Activated CD8-positive, alpha-beta T cell treated with anti-CD3 and anti-CD28 coated beads, Interleukin-2, amount 10 ng/mL, durations not matched to agents 7 days and 5 days (primary cell): ENCODE data around the gene TLL1. TPM values are rescaled to one million over a fixed set of nuclear protein-coding genes. Genes with fewer than 3 reads are reported as not detected.

Experiments
- ATAC-seq: fragments of 150-1000 bp; cut with Tn5 transposase; one replicate; pipeline ENCODE4 v1.10.0; 2021; ENCODE audit warnings: moderate library complexity
- CTCF ChIA-PET: fragments of 350-600 bp; sonication (Branson Sonifier 250); formaldehyde crosslinking; loops from one replicate; lab custom pipeline; 2021; ENCODE audit warnings: antibody characterized with exemption; lab: Charles Lee
- POLR2A ChIA-PET: fragments of 350-600 bp; sonication (Branson Sonifier 250); formaldehyde crosslinking; loops from one replicate; lab custom pipeline; 2021; ENCODE audit warnings: antibody characterized with exemption; lab: Charles Lee
- DNase-seq: peaks from one replicate; pipeline ENCODE4 v3.0.0-alpha.2; 2020
- H3K27ac Mint-ChIP-seq: one replicate; pipeline ENCODE4 v1.8.0; 2021; ENCODE audit warnings: mild to moderate bottlenecking, mixed read lengths
- H3K27me3 Mint-ChIP-seq: one replicate; pipeline ENCODE4 v1.8.0; 2021; ENCODE audit warnings: low read depth, mixed read lengths
- H3K36me3 Mint-ChIP-seq: one replicate; pipeline ENCODE4 v1.8.0; 2021; ENCODE audit warnings: low read depth, mixed read lengths
- H3K4me1 Mint-ChIP-seq: one replicate; pipeline ENCODE4 v1.8.0; 2021; ENCODE audit warnings: low read depth, mixed read lengths
- H3K4me3 Mint-ChIP-seq: one replicate; pipeline ENCODE4 v1.8.0; 2021; ENCODE audit warnings: mild to moderate bottlenecking, mixed read lengths
- H3K9me3 Mint-ChIP-seq: one replicate; pipeline ENCODE4 v1.8.0; 2022; ENCODE audit warnings: mixed read lengths; ENCODE audit not compliant: insufficient read depth
- total RNA-seq, 2 experiments: library from RNA; stranded (reverse); gene quantifications; one replicate each; pipeline ENCODE4 v1.2.3, GENCODE V29; 2021

The TLL1 gene
- total RNA-seq, 2 experiments from 2014 or later: not detected

- no peak for DNase-seq
- ATAC-seq: no peak
- H3K9me3 Mint-ChIP-seq: peaks cover 1% of the 10 kb centered on the region
- POLR2A ChIA-PET: no interaction called here
- no peaks in the 10 kb centered on the region for H3K36me3 Mint-ChIP-seq
- no peak overlapping the region for H3K27ac Mint-ChIP-seq
- H3K4me1 Mint-ChIP-seq: no peaks in the 10 kb centered on the region
- H3K27me3 Mint-ChIP-seq: no peaks in the 10 kb centered on the region
- H3K4me3 Mint-ChIP-seq: no peak overlapping the region
- CTCF ChIA-PET: no interaction called here
These were observed 114.1 kb downstream of the TLL1 start for GRCh38 chr4:165986956-165987698.

DNA sequence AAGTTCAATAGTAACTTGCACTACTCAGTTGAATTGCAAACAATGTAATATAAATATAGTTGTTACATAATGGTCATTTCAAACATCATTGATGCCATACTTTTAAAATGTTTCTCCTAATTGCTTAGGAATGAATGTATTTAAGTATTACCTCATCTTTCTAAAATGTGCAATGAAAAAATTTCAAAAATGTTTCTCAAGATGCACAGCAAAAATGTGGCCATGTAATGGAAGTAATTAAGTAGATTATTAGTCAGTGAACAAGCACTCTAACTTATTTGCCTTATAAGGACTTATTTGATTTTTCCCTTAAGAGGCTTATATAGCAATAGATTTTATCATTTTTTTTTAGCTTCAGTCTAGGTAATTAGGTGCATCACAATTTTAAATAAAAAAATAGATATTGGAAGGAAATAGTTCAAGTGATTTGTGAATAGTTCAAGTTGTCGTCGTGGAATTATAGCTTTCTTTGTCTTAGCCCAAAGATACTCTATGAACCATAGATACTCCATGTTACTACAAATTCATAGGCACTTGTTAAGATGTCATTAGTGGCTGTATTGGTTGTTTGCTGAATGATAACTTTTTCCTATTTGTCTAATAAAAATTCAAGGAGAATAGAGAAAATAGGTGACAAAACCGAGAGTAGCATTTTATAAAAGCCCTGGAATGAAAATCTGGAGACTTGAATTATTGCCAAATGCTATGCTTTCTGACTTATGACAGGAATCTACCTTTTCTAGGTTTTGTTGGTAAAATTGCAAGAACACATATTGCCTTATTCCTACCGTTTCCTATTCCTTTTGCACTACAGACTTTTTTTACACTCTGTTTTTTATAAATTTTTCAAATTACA lies 118.5 kb downstream of the TLL1 start:
- H3K36me3 Mint-ChIP-seq: no peaks in the 10 kb centered on the region
- H3K27me3 Mint-ChIP-seq: no peaks in the 10 kb centered on the region
- H3K4me1 Mint-ChIP-seq: no peaks in the 10 kb centered on the region
- CTCF ChIA-PET: no interaction called here
- ATAC-seq: no peak
- no peak overlapping the region for H3K27ac Mint-ChIP-seq
- DNase-seq: no peak
- no peak overlapping the region for H3K4me3 Mint-ChIP-seq
- POLR2A ChIA-PET: no interaction called here
- no peaks in the 10 kb centered on the region for H3K9me3 Mint-ChIP-seq

DNA sequence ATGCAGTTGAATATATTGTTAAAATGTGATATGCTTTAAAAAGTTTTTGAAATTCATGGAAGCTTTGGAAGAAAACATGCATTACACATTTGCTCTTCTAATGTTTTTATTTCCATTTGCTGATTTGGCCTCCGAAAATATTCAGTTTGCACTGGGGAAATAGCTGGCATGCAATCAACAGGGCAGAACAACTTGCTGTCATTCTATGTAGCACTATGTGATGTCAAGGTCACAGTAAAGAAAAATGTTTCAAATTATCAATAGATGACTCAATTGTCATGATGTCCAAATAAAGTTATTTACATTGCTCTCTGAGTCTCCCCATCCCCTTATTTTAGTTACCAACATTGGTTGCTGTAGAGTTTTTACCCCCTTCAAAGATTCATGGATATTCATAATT lies 119.2 kb downstream of the TLL1 start:
- no peaks in the 10 kb centered on the region for H3K36me3 Mint-ChIP-seq
- no peaks in the 10 kb centered on the region for H3K27me3 Mint-ChIP-seq
- no peak for ATAC-seq
- H3K4me3 Mint-ChIP-seq: no peak overlapping the region
- no peak overlapping the region for H3K27ac Mint-ChIP-seq
- DNase-seq: no peak
- CTCF ChIA-PET: no interaction called here
- no peaks in the 10 kb centered on the region for H3K4me1 Mint-ChIP-seq
- POLR2A ChIA-PET: no interaction called here
- no peaks in the 10 kb centered on the region for H3K9me3 Mint-ChIP-seq

- DNase-seq: no peak
- H3K4me3 Mint-ChIP-seq: no peak overlapping the region
- no peak overlapping the region for H3K27ac Mint-ChIP-seq
- POLR2A ChIA-PET: no interaction called here
- no peaks in the 10 kb centered on the region for H3K4me1 Mint-ChIP-seq
- no peak for ATAC-seq
- CTCF ChIA-PET: no interaction called here
- no peaks in the 10 kb centered on the region for H3K9me3 Mint-ChIP-seq
- no peaks in the 10 kb centered on the region for H3K27me3 Mint-ChIP-seq
- no peaks in the 10 kb centered on the region for H3K36me3 Mint-ChIP-seq
These were observed 121.7 kb downstream of the TLL1 start for GRCh38 chr4:165994701-165995100.

DNA sequence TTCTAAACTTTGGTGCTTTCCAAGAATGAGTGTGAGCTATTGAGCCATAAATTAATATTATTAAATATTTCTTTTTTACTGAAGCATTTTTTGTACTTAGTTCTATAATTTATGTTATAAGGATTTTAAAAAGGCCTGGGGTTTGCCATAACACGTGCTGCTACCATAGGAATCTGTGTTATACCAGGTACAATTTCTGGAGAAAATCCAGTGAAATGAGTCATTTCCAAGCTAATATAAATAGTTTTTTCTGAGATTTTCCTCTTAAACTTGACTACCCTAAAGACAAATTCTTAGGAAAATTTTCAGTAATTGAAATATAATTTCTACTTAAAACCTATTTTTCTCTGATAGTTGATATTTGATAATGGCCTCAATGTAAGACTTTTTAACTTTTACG lies 130.8 kb downstream of the TLL1 start:
- no peaks in the 10 kb centered on the region for H3K9me3 Mint-ChIP-seq
- DNase-seq: no peak
- no peak overlapping the region for H3K27ac Mint-ChIP-seq
- H3K27me3 Mint-ChIP-seq: no peaks in the 10 kb centered on the region
- CTCF ChIA-PET: no interaction called here
- POLR2A ChIA-PET: no interaction called here
- no peaks in the 10 kb centered on the region for H3K36me3 Mint-ChIP-seq
- no peaks in the 10 kb centered on the region for H3K4me1 Mint-ChIP-seq
- no peak for ATAC-seq
- H3K4me3 Mint-ChIP-seq: no peak overlapping the region

GRCh38 chr4:166006217-166006616 lies 133.2 kb downstream of the TLL1 start:
- POLR2A ChIA-PET: no interaction called here
- peaks cover 3% of the 10 kb centered on the region for H3K9me3 Mint-ChIP-seq
- CTCF ChIA-PET: interaction anchor here (0.6 kb wide), 1 partner anchor 71 kb away, joined by 3 read pairs; no protein-coding TSS in a partner anchor

DNA sequence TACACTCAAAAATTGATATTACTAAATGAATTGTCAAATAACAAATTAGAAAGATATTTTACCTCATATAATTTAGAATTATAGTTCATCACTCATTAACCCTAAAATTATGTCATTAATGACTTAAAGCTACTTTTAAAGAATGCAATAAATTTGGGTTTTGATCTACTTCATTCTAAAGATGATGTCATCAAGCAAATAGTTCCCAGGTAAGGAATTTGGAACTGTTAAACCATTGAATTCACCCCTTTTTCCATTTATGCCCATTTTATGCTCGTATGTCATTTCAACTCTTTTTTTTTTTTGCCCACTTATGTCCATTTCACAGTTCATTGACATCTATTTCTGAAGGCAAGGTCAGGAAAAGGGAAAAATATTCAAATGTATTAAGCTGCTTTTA lies 135.5 kb downstream of the TLL1 start:
- H3K27ac Mint-ChIP-seq: no peak overlapping the region
- POLR2A ChIA-PET: no interaction called here
- no peaks in the 10 kb centered on the region for H3K36me3 Mint-ChIP-seq
- no peak overlapping the region for H3K4me3 Mint-ChIP-seq
- H3K27me3 Mint-ChIP-seq: no peaks in the 10 kb centered on the region
- CTCF ChIA-PET: no interaction called here
- H3K4me1 Mint-ChIP-seq: no peaks in the 10 kb centered on the region
- peaks cover 3% of the 10 kb centered on the region for H3K9me3 Mint-ChIP-seq
- ATAC-seq (no peak), DNase-seq (no peak)

More at GRCh38 chr4:166006217-166006616, 133.2 kb downstream of the TLL1 start:
- H3K27me3 Mint-ChIP-seq: no peaks in the 10 kb centered on the region
- ATAC-seq (no peak), DNase-seq (no peak)
- H3K36me3 Mint-ChIP-seq: no peaks in the 10 kb centered on the region
- no peak overlapping the region for H3K4me3 Mint-ChIP-seq
- no peaks in the 10 kb centered on the region for H3K4me1 Mint-ChIP-seq
- H3K27ac Mint-ChIP-seq: no peak overlapping the region

- Mint-ChIP-seq H3K36me3 (no peaks in the 10 kb centered on the region), H3K4me1 (no peaks in the 10 kb centered on the region), H3K27me3 (no peaks in the 10 kb centered on the region), H3K4me3 (no peak overlapping the region), H3K9me3 (peaks cover 3% of the 10 kb centered on the region), H3K27ac (no peak overlapping the region)
- ChIA-PET POLR2A (no interaction called here), CTCF (no interaction called here)
- no peak for ATAC-seq
- DNase-seq: no peak
These were observed 139.3 kb downstream of the TLL1 start for GRCh38 chr4:166012129-166013030.

- peaks cover 3% of the 10 kb centered on the region for H3K9me3 Mint-ChIP-seq
- ChIA-PET POLR2A (no interaction called here), CTCF (no interaction called here)
- no peak overlapping the region for H3K27ac Mint-ChIP-seq
- H3K4me3 Mint-ChIP-seq: no peak overlapping the region
- no peaks in the 10 kb centered on the region for H3K27me3 Mint-ChIP-seq
- no peaks in the 10 kb centered on the region for H3K4me1 Mint-ChIP-seq
- DNase-seq: no peak
- no peaks in the 10 kb centered on the region for H3K36me3 Mint-ChIP-seq
- ATAC-seq: no peak
These were observed 141.4 kb downstream of the TLL1 start for GRCh38 chr4:166014411-166014810.

DNA sequence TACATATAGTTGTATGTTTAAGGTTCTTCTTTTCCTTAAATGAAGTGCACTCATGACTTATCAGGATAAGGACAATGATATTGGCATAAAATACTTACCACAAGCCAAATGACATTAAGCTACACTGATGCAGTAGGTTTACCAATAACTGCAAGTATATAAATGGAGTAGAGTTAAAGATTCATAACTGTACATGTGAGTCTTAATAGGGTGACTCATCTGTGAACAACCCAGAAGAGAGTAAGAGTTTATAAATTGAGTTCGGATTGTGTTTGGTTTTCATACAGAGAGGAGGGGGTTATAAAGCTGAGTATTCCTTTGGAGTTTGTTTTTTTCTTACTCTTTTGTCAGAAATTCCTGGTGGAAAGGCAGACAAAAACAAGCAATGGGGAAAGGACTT lies 144.8 kb downstream of the TLL1 start:
- ATAC-seq (no peak), DNase-seq (no peak)
- Mint-ChIP-seq H3K27me3 (no peaks in the 10 kb centered on the region), H3K9me3 (no peaks in the 10 kb centered on the region), H3K4me3 (no peak overlapping the region), H3K27ac (no peak overlapping the region), H3K36me3 (no peaks in the 10 kb centered on the region), H3K4me1 (no peaks in the 10 kb centered on the region)
- ChIA-PET POLR2A (no interaction called here), CTCF (interaction anchor here (0.6 kb wide), 1 partner anchor 1317 kb away, joined by 3 read pairs; no protein-coding TSS in a partner anchor)

GRCh38 chr4:166019441-166020220 lies 146.6 kb downstream of the TLL1 start:
- no peaks in the 10 kb centered on the region for H3K4me1 Mint-ChIP-seq
- ChIA-PET POLR2A (no interaction called here), CTCF (no interaction called here)
- no peak overlapping the region for H3K27ac Mint-ChIP-seq
- H3K36me3 Mint-ChIP-seq: no peaks in the 10 kb centered on the region
- DNase-seq (no peak), ATAC-seq (no peak)
- H3K9me3 Mint-ChIP-seq: no peaks in the 10 kb centered on the region
- no peak overlapping the region for H3K4me3 Mint-ChIP-seq
- H3K27me3 Mint-ChIP-seq: no peaks in the 10 kb centered on the region
